ENCODE measurements around the gene ARHGAP10.

Gene ARHGAP10

DNA sequence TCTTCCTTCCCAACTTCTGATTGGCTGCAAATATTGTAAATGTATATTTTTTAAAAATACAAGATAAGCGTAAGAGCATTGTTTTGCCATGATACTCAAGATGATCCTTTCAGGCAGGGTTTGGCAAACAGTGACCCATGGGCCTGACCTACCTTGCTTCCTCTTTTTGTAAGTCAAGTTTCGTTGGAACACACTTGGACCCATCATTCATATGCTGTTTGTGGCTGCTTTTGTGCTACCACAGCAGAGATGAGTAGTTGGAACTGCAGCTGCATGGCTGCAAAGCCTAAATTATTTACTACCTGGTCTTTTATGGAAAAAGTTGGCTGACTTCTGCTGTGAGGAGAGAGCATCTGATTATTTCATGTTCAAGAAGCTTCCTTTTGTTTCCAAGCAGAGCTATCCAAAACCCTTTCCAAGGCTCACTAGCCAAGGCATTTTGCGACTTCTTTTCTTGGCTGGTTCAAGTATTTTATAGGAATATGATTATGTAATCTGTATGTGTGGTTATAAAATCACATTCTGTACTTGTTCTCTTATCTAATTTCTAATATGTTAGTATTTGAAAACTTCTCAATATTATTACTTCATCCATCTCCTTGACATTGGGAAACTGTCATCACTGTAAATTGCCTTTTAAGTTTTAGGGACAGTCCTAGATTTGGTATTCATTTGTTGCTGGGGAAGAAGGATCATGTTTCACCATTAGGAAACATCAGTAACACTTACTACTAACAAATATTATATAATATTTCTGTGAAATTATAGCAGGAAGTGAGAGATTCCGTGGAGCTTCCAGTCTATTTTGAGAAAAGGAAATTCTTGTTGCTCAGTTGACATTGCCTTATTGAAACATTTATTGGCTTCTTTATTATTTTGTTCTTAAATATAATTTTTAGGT lies 109.2 kb downstream of the ARHGAP10 start:
- no peaks in the 10 kb centered on the region for H3K79me2 ChIP-seq (ENCODE audit: control insufficient read depth, low read length)
- H3K4me1 ChIP-seq (ENCODE audit: control insufficient read depth, low read length) = no peaks in the 10 kb centered on the region
- TF ChIP-seq EZH2phosphoT487 (IDR thresholded peaks at IDR 0.05; ENCODE audit: borderline replicate concordance, low read length) = no peak
- TF ChIP-seq, protein P1, sequence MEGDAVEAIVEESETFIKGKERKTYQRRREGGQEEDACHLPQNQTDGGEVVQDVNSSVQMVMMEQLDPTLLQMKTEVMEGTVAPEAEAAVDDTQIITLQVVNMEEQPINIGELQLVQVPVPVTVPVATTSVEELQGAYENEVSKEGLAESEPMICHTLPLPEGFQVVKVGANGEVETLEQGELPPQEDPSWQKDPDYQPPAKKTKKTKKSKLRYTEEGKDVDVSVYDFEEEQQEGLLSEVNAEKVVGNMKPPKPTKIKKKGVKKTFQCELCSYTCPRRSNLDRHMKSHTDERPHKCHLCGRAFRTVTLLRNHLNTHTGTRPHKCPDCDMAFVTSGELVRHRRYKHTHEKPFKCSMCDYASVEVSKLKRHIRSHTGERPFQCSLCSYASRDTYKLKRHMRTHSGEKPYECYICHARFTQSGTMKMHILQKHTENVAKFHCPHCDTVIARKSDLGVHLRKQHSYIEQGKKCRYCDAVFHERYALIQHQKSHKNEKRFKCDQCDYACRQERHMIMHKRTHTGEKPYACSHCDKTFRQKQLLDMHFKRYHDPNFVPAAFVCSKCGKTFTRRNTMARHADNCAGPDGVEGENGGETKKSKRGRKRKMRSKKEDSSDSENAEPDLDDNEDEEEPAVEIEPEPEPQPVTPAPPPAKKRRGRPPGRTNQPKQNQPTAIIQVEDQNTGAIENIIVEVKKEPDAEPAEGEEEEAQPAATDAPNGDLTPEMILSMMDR (IDR thresholded peaks at IDR 0.05; ENCODE audit: low read depth, low read length, poor library complexity, severe bottlenecking) = no peak
- no peaks in the 10 kb centered on the region for H3K36me3 ChIP-seq (ENCODE audit: control insufficient read depth, low read length)
- no peaks in the 10 kb centered on the region for H3K9me3 ChIP-seq (ENCODE audit: control insufficient read depth, insufficient read depth, low read length)
- no peaks in the 10 kb centered on the region for H3K9me2 ChIP-seq (replicated peaks; ENCODE audit: control insufficient read depth, low read length)
- no peak overlapping the region for H3K4me2 ChIP-seq (ENCODE audit: low read length)
- no peaks in the 10 kb centered on the region for H3F3A ChIP-seq (ENCODE audit: control insufficient read depth, insufficient read depth)
- no peaks in the 10 kb centered on the region for H3K27me3 ChIP-seq (ENCODE audit: control insufficient read depth, low read length)
- no peak overlapping the region for H3K4me3 ChIP-seq (ENCODE audit: low read length)
- no peaks in the 10 kb centered on the region for H4K20me1 ChIP-seq (ENCODE audit: control insufficient read depth, insufficient read depth, low read depth, low read length)
- no peak overlapping the region for H3K27ac ChIP-seq (ENCODE audit: low read depth, low read length)

DNA sequence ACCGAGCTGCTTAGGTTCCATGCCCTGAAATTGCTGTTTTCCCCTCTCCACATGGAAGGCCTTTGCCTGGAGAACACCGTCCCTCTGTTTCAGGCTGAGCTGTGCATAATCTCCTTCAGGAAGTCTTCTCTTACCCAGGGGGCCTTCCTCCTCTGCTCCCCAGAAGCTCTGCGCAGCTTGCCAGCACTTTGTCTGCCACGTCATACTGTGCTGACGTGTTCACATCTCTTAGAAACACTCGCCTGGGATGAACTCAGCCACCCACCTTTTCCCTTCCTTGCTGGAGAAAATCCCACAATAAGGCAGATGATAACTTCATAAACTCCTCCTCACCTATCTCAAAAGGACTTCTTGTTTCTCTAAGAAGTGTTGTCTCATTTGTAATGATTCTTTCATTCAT lies 110.7 kb downstream of the ARHGAP10 start:
- Histone ChIP-seq H3K9me2 (replicated peaks; ENCODE audit: control insufficient read depth, low read length) (no peaks in the 10 kb centered on the region), H3K79me2 (ENCODE audit: control insufficient read depth, low read length) (no peaks in the 10 kb centered on the region), H3K9me3 (ENCODE audit: control insufficient read depth, insufficient read depth, low read length) (no peaks in the 10 kb centered on the region), H3K4me2 (ENCODE audit: low read length) (no peak overlapping the region), H4K20me1 (ENCODE audit: control insufficient read depth, insufficient read depth, low read depth, low read length) (no peaks in the 10 kb centered on the region), H3K4me1 (ENCODE audit: control insufficient read depth, low read length) (no peaks in the 10 kb centered on the region), H3K27me3 (ENCODE audit: control insufficient read depth, low read length) (no peaks in the 10 kb centered on the region), H3K4me3 (ENCODE audit: low read length) (no peak overlapping the region), H3K36me3 (ENCODE audit: control insufficient read depth, low read length) (no peaks in the 10 kb centered on the region), H3F3A (ENCODE audit: control insufficient read depth, insufficient read depth) (no peaks in the 10 kb centered on the region), H3K27ac (ENCODE audit: low read depth, low read length) (no peak overlapping the region)
- no peak for TF ChIP-seq EZH2phosphoT487 (IDR thresholded peaks at IDR 0.05; ENCODE audit: borderline replicate concordance, low read length)
- TF ChIP-seq, protein P1 (IDR thresholded peaks at IDR 0.05; ENCODE audit: low read depth, low read length, poor library complexity, severe bottlenecking) = no peak

DNA sequence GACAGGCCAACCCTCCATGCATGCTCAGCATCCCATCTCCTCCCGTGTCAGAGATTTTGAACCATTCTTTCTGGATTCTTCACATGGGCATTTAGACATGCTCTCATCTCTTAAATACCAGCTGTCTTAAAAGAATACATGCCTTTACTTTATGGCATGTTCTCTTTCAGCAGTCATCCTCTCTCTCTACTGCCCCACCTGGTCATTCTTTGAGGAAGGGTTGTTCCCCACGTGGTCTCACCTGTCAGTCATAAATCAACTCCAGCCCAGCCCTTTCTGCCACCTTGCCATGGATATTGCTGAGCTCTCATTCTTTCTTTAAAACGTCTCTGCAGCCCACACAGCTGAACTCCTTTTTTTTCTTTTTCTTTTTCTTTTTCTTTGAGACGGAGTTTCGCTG lies 111.3 kb downstream of the ARHGAP10 start:
- Histone ChIP-seq H3K9me2 (replicated peaks; ENCODE audit: control insufficient read depth, low read length) (no peaks in the 10 kb centered on the region), H3K79me2 (ENCODE audit: control insufficient read depth, low read length) (no peaks in the 10 kb centered on the region), H3K4me1 (ENCODE audit: control insufficient read depth, low read length) (no peaks in the 10 kb centered on the region), H3K9me3 (ENCODE audit: control insufficient read depth, insufficient read depth, low read length) (no peaks in the 10 kb centered on the region), H3K4me2 (ENCODE audit: low read length) (no peak overlapping the region), H4K20me1 (ENCODE audit: control insufficient read depth, insufficient read depth, low read depth, low read length) (no peaks in the 10 kb centered on the region), H3K27ac (ENCODE audit: low read depth, low read length) (no peak overlapping the region), H3K36me3 (ENCODE audit: control insufficient read depth, low read length) (no peaks in the 10 kb centered on the region), H3K4me3 (ENCODE audit: low read length) (no peak overlapping the region), H3F3A (ENCODE audit: control insufficient read depth, insufficient read depth) (no peaks in the 10 kb centered on the region), H3K27me3 (ENCODE audit: control insufficient read depth, low read length) (no peaks in the 10 kb centered on the region)
- no peak for TF ChIP-seq EZH2phosphoT487 (IDR thresholded peaks at IDR 0.05; ENCODE audit: borderline replicate concordance, low read length)
- TF ChIP-seq, protein P1 (IDR thresholded peaks at IDR 0.05; ENCODE audit: low read depth, low read length, poor library complexity, severe bottlenecking) = peak; percentile 32
